COLO668 (cell line): ENCODE data around the gene RASEF.
"Not testable (repeated sequence)": the region's sequence is repeated elsewhere in the genome, so short reads cannot be mapped to it uniquely, and the experiment has no call there.

Experiments used
- DNase-seq: peaks from one replicate; lab custom pipeline; 2025; ENCODE audit not compliant: unreplicated experiment; lab: John Stamatoyannopoulos, UW

RASEF gene

DNA sequence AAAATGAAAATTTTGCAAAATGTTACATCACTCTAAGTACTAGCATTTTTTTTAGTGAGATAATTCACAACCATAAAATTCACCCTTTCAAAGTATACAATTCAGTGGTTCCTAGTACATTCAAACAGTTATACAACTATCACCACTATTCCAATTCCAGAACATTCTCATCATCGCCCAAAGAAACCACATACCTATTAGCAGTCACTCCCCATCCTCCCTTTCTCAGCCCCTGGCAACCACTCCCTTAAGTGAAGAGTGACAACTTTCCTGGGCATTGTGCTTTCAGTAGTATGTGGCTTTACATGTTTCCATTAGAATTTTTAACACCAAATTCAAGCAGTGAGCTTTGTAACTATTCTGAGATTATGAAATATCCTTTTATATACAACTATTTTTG lies 81.4 kb downstream of the RASEF start:
- DNase-seq: no peak

DNA sequence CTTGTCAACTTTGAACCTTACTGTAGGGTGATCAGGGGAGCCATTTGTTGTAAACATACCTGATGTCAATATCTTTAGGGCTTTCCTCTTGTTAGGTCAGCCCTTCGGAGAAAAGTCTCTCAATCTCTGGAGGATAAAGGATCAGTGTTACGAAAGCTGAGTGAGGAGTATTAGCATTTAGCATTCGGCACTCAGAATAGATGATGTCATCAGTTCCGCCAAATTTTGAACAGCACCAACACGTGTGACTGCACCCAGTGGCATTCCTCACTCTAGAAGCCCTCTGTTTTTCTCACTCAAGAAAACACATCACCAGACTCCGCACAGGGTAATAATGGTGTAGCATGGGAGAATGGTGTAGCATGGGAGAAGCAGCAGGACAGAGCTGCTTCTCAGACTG lies 87.8 kb downstream of the RASEF start:
- DNase-seq: no peak

DNA sequence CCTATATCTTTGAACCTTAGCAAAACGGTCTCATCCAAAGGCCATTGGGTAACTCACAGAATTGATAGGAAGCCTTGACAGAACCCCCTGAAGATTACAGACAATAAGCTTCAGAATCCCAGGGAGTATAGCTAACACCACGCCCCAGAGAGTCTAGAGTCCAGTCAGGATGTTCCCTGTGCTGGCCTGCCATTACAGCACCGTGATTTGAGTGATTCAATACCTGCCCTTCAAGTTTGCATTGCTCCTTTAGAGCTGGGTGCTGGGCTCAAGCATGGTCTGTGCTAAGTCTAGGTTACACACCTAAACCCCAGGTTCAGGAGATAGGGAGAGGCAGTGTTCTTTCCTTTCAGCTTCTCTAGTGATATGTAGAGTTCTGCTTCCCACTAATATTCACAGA lies 90.5 kb downstream of the RASEF start:
- no peak for DNase-seq

DNA sequence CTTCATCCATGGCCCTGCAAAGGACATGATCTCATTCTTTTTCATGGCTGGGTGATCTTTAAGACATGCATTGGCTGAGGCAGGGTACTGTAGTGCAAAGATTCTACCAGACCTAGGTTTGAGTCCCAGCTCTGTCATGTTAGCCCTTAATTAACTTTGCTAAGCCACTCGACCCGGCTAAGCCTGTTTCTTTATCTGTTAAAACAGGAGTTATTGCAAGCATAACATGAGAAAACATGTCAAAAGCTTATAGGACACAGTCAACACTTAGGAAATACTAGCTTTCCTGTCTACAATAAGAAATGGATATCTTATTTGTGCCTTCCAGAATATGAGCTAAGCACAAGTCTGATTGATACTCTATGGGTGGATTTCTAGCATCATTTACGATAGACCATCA lies 92.6 kb downstream of the RASEF start:
- DNase-seq: no peak

DNA sequence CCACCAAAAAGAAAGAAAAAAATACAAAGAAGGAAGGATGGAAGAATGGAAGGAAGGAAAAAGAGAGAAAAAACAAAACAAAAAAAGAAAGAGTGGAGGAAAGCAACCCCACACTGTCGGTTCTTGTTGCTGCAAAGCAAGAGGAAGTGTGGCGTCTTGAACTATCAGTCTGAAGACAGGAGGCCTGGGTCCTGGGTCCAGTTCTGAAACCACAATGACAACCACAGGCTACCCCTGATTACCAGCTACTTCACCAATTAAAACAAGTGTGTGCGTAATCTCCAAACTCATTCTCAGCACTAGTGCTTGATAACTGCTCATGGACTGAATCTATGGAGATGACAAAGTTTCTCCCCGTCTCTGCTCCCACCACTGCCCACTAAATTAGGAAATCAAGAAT lies 93.7 kb downstream of the RASEF start:
- DNase-seq: no peak

DNA sequence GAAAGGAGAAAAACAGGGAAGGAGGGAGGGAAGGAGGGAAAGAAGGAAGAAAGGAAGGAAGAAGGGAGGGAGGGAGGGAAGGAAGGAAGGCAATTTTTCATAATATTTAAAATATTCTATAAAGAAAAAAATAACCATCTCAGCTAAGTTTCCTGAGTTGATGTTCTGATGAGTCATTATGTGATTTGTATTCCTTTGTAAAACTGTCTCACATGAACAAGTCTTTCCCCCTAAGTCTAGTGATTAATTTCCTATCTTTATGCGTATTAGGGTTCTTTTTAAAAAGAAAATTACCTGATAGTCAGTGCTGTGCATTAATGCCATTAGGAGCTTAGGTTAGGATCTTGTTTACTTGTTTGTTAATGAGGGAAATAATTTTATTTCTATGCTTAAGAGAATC lies 94.1 kb downstream of the RASEF start:
- DNase-seq: no peak

DNA sequence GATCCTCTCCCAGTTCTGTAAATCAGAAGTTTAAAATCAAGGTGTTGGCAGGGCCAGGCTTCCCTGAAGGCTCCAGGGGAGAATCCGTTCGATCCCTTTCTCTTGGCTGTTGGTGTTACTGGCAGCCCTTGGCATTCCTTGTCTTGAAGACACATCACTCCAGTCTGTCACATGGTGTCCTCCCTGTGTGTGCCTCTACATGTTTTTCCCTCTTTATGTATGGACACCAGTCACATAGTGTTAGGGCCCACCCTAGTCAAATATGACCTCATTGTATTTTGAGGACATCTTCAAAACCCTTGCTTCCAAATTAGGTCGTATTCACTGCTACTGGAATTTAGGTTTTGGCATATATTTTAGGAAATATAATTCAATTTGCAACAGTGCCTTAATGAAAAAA lies 94.6 kb downstream of the RASEF start:
- DNase-seq: no peak

DNA sequence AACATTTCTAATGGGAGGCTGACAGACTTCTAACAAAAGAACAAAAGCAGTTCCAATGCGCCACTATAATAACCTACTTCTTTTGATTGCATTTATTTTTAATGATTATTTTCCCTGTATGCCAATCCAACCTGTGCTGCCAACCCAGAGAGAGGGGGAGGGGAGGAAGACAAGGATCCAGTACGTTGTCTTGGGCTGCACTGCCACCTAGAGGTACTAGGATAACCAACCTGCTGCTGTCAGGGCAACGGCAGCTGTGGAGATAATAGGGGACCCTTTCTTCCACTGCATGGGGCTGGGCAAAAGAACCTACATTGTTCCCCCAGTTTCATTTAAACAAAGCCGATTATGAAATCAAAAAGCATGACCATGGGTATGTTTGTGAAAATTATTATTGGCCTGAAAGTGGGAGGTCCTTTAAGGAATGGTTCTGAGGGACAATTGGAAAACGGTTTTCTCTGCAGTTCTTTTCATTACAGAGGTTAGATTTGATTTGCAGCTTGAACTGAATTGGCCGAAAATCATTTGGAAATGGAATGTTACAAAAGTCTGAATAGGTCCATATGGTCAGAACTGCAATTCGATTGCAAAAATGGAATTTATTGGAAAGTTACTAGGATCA lies 101.3 kb downstream of the RASEF start:
- peak; percentile 88 for DNase-seq

DNA sequence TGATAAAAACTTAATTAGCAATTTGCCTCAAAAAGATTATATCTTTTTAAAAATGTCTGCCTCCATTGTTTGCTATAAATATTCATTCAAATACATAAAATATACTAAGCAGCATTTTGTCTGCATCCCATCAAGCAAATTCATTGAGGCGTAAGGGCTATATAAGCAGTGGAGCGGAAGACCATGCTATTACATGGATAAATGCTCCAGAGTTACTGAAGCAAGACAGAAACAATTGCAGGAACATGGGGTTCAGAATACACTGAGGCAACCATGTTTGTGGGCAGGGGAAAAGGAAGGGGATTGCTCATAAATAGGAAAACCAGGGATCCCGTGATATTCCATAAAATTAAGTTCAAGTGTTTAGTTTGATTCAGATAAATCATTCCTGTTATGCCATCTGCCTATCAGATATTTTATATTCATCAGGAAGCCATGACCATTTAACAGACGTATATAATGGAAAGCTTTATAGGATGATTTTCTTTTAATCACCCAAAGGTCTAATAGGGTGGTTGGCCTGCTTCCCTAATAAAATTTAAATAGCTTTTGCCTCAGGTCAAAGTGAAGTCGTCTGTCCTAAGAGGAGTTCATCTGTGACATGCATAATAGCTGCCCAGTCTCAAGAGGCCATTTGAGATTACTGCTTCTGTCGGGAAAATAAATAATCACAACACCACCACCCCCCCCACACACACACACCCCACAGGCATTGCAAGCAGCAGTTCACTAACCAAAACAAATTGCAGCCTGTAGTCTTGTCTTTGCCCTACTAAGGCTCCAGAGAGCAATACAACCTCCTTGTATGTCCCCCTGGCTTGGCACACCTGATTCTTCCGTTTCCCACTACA lies 105.2 kb downstream of the RASEF start:
- DNase-seq: no peak

DNA sequence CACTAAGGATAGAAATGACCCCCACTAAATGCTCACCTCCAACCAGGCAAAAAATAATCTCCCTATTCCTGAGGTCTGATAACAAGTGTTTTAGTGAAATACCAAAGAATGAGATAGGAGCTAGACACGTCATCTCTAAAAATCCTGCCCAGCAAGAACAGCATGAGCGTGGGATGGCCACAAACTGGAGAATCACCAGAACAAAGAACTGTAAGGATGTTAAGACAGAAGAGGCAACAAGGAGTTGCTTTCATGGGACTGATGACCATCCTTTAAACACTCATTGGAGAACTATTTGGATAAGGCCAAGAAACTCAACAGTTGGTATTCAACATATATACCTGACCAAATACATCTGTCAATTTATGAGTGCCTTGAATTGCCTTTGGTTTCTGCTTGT lies 113.7 kb downstream of the RASEF start:
- DNase-seq: no peak

DNA sequence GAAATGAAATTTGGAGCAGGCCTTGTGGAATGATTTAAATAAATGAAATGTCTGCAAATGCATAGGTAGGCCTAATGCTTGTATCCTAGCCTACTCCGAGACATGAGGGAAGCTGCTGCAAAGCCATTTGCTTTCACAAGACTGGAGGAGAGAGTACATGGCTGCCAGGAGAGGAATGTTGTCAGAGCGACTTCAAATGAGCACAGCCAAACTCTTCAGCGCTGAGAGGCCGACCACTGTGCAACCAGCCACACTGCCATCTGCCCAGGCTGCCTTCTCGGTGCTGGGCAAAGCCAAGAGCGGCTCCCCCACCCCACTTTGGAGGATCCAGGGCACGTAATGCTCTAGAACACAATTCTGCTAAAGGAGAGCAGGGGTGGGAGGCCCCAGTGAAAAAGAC lies 122.6 kb downstream of the RASEF start:
- DNase-seq: no peak

DNA sequence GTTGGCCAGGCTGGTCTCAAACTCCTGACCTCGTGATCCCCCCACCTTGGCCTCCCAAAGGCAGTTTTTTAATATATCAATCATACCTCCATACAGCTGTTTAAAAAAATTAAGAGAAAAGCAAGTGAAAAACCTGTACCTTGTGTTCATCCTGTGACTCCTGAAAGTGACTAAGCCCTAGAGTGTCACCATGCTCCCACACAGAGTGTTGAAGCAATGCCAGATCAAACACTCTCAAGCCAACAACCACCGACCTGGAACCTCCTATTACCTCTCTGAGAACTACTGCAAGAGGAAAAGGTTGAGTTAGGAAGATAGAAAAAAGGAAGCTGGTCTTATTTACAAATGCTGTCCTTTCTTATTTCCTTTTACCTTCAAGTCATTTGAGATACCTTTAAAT lies 123.5 kb downstream of the RASEF start:
- peak; percentile 28 for DNase-seq

DNA sequence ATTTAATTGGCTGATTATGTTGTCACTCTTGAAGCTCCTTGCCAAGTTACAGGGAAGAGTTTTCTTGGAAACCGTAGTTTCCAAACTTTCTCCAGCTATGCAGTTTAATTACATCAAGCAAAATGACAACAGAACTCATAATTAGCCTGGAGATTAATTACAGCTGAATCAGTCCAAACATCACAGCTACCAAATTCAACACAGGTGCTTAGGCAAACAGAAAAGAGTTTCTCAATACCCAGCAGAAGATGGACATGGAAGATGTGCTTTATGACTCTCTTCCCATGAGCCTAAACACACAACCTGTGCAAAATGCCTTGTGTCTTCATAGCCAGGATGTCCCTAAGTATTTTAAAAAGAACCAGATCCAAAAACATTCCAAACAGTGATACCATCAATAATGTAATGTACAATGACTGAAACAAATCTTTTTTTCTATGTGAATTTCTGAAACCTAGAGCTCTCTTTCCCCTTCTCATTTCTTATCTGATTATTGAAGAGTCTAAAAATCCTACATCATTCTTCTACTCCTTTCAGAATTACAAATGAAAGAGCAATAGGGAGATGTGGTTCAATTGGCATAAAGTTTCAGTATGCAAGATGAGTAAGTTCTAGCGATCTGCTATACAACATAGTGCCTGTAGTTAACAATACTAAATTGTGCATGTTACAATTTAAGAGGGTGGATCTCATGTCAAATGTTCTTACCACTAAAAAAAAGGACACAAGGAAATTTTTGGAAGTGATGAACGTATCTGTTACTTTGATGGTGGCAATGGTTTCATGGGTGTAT lies 124.3 kb downstream of the RASEF start:
- DNase-seq: no peak

DNA sequence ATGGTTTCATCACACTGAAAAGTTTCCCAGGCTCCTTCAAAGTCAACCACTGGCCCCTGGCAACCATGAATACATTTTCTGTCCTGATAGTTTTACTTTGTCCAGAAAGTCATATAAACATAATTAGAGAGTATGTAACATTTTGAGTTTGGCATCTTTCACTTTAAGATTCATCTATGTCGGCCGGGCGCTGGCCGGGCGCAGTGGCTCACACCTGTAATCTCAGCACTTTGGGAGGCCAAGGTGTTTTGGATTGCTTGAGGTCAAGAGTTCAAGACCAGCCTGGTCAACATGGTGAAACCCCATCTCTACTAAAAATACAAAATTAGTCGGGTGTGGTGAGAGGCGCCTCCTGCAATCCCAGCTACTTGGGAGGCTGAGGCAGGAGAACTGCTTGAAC lies 126.4 kb downstream of the RASEF start:
- DNase-seq: not testable (repeated sequence)

DNA sequence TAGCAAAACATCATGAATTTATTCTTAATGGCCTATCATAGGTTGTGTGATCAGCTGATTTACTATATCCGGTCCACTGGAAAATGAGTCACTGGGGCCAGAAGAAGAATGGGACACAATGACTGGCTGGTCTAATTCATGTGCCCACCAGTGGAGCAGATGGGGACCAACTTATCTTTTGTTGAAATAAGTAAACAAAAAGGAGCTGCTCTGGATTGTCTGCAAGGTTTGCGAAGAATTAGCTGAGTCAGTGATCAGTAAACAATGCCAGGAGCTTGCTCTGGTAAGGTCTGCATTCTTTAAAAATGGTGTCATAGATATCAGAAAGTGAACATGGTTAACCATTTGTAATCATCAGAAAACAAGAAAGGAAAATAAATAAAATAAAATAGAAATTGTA lies 128.0 kb downstream of the RASEF start:
- peak; percentile 50 for DNase-seq

DNA sequence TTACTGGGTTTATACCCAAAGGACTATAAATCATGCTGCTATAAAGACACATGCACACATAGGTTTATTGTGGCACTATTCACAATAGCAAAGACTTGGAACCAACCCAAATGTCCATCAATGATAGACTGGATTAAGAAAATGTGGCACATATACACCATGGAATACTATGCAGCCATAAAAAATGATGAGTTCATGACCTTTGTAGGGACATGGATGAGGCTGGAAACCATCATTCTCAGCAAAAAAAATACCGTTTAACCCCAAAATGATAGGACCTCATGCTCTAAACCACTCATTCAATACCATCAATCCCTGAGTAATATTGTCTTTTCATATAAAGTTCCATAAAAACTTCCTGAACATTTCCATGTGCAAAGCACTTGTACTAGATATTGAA lies 128.9 kb downstream of the RASEF start:
- DNase-seq: not testable (repeated sequence)

DNA sequence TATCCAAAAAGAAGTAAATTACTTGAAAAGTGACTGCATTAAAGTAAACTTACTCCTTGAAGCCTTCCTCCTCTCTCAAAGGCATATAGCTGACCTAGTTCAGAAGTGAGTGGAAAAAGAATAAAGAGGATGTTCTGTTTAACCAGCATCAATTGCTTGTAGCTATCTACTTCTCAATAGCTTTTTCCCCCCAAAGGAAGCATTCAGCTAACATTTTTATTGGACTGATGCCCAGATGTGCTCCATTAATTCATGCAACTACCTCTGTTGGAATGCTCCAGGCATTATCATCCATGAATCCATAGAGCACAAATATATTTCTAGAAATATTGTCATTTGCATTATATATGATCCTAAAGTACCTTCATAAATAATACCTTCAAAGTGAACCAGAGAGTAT lies 132.8 kb downstream of the RASEF start:
- no peak for DNase-seq
